HG02623 (cell line): ENCODE results near the gene ASNS.

ENCODE experiments used
- ATAC-seq: cut with Tn5 transposase; IDR thresholded peaks from one replicate; pipeline ENCODE4 v1.9.1; 2021; ENCODE audit warnings: moderate library complexity; ENCODE audit not compliant: unreplicated experiment

The ASNS gene

GRCh38 chr7:97842772-97843345, 29.3 kb downstream of the ASNS start:
- no peak for ATAC-seq

GRCh38 chr7:97842006-97842405, 30.2 kb downstream of the ASNS start:
- ATAC-seq, result no peak

GRCh38 chr7:97835296-97836138, 36.7 kb downstream of the ASNS start:
- peak; percentile 67 for ATAC-seq

GRCh38 chr7:97819161-97819560, 53.0 kb downstream of the ASNS start:
- no peak for ATAC-seq

DNA sequence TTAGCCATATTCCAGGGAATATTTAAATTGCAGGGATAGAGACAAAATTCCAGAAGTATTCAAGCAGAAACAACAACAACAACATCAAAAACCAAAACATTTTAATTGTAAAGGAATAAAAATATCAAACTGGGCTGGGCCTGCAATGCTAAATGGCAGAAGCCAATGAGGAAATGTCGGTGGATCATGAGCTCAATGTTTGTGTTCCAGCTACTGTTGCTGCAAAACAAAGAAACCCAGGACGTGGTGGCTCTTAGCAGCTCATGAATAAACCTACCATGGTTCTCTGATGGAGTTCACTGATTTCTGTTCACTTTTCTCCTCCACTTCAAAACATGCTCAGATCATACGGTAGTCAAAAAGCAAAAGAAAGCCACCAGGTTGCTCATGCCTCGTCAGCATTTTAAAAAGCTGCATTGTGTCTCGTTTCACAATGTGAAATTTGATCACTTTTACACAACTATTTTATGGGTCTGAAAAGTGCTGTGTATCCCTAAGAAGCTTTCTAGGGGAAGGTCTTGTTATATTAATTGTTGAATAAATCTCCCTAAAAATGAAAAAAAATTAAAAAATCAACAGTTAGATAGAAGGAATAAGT, 54.0 kb downstream of the ASNS start:
- ATAC-seq, result no peak
